HCT116 (cell line): Measurements from ENCODE around the gene RPRD1B. TPM values are rescaled to one million over a fixed set of nuclear protein-coding genes. Genes with fewer than 3 reads are reported as not detected.

Experiments
- ATAC-seq: fragments of 200-7000 bp; cut with Tn5 transposase; 2 replicates; pipeline ENCODE4 v1.9.1; 2020; ENCODE audit warnings: mild to moderate bottlenecking, moderate library complexity
- BruUV-seq: library from RNA; stranded (reverse); fragments of 400-500 nt; replicated peaks from 2 replicates; lab custom pipeline; 2021; lab: Mats Ljungman, UMichigan
- CTCF ChIA-PET: fragments of 300-600 bp; sonication (Branson Sonifier 250); formaldehyde crosslinking; loops from one replicate; lab custom pipeline; 2021; ENCODE audit warnings: antibody characterized with exemption; lab: Charles Lee
- POLR2A ChIA-PET: fragments of 300-600, 350-600 bp; sonication (Branson Sonifier 250); formaldehyde crosslinking; loops from one replicate; lab custom pipeline; 2021; ENCODE audit warnings: antibody characterized with exemption; lab: Charles Lee
- RAD21 ChIA-PET, 2 experiments: fragments of 300-600 bp; sonication (Branson Sonifier 250); formaldehyde crosslinking; loops; one replicate each; lab custom pipeline; 2023; ENCODE audit warnings: low total read pairs in 2 of 2; ENCODE audit not compliant: uncharacterized antibody in 2 of 2, unreplicated experiment in 2 of 2, low non-redundant PET in 1 of 2; lab: Charles Lee
- DNase-seq: peaks from one replicate; pipeline ENCODE4 v3.0.0-alpha.2; 2010; ENCODE audit warnings: low read depth, low spot score
- H2AFZ ChIP-seq: fragments of 200-600 bp; shearing (Covaris generic), sonication (generic); 2 replicates; pipeline ENCODE4 v1.6.1; 2017; ENCODE audit warnings: low read depth, mixed run types, mixed read lengths, antibody characterized with exemption, low read length; ENCODE audit not compliant: poor library complexity, severe bottlenecking
- H3K27ac ChIP-seq: 2 replicates; pipeline ENCODE4 v1.5.1; 2012; ENCODE audit warnings: low read depth, low read length
- H3K27me3 ChIP-seq: fragments of 200-600 bp; sonication (generic); 2 replicates; pipeline ENCODE4 v1.6.1; 2016; ENCODE audit warnings: mixed run types, low read length, mixed read lengths; ENCODE audit not compliant: insufficient read depth
- H3K36me3 ChIP-seq, 2 experiments: fragments of 200-500 bp in 1 of 2; fragments of 200-600 bp in 1 of 2; sonication (Bioruptor generic) in 1 of 2; sonication (generic) in 1 of 2; 2 replicates each; pipeline versions ENCODE4 v1.5.1 to v1.6.1; 2014 to 2016; ENCODE audit warnings: low read length in 2 of 2, inconsistent platforms in 1 of 2, mixed read lengths in 1 of 2, mixed run types in 1 of 2; ENCODE audit not compliant: insufficient read depth in 2 of 2, control insufficient read depth in 1 of 2
- H3K4me1 ChIP-seq, 2 experiments: fragments of 200-600 bp in 1 of 2; sonication (generic) in 1 of 2; 2 replicates each; pipeline versions ENCODE4 v1.5.1 to v1.6.1; 2012 to 2017; ENCODE audit warnings: low read length in 2 of 2, inconsistent platforms in 1 of 2, mild to moderate bottlenecking in 1 of 2, mixed read lengths in 1 of 2, mixed run types in 1 of 2, moderate library complexity in 1 of 2; ENCODE audit not compliant: insufficient read depth in 2 of 2, control insufficient read depth in 1 of 2
- H3K4me2 ChIP-seq: fragments of 200-600 bp; sonication (generic); 2 replicates; pipeline ENCODE4 v1.6.1; 2017; ENCODE audit warnings: mixed run types, low read length, mixed read lengths
- H3K4me3 ChIP-seq, 2 experiments: fragments of 200-600 bp in 1 of 2; sonication (generic) in 1 of 2; replicated peaks in 1 of 2; 2 replicates each; pipeline ENCODE4 v1.5.1; 2011 to 2016; ENCODE audit warnings: low read length in 2 of 2, control low read depth in 1 of 2, low read depth in 1 of 2, mild to moderate bottlenecking in 1 of 2, mixed read lengths in 1 of 2, mixed run types in 1 of 2
- H3K79me2 ChIP-seq: fragments of 200-600 bp; sonication (generic); 2 replicates; pipeline ENCODE4 v1.6.1; 2017; ENCODE audit warnings: mild to moderate bottlenecking, mixed run types, low read length, moderate library complexity, mixed read lengths; ENCODE audit not compliant: insufficient read depth
- H3K9ac ChIP-seq: fragments of 200-600 bp; sonication (generic); 2 replicates; pipeline ENCODE4 v1.6.1; 2016; ENCODE audit warnings: low read length, mixed read lengths
- H3K9me2 ChIP-seq: fragments of 200-600 bp; sonication (generic), shearing (Covaris generic); 2 replicates; pipeline ENCODE4 v1.6.1; 2017; ENCODE audit warnings: mixed run types, mild to moderate bottlenecking, moderate library complexity; ENCODE audit not compliant: insufficient read depth
- H3K9me3 ChIP-seq, 2 experiments: fragments of 200-500 bp in 1 of 2; fragments of 200-600 bp in 1 of 2; sonication (Bioruptor generic) in 1 of 2; sonication (generic) in 1 of 2; 2 replicates each; pipeline ENCODE4 v1.6.1; 2014 to 2017; ENCODE audit warnings: low read length in 2 of 2, mixed read lengths in 2 of 2, inconsistent platforms in 1 of 2, low read depth in 1 of 2, mild to moderate bottlenecking in 1 of 2, mixed run types in 1 of 2, moderate library complexity in 1 of 2; ENCODE audit not compliant: control insufficient read depth in 1 of 2, insufficient read depth in 1 of 2
- H4K20me1 ChIP-seq: fragments of 200-600 bp; sonication (generic), shearing (Covaris generic); 2 replicates; pipeline ENCODE4 v1.6.1; 2017; ENCODE audit warnings: mixed run types, mild to moderate bottlenecking, moderate library complexity; ENCODE audit not compliant: insufficient read depth
- CBX3 ChIP-seq: IDR thresholded peaks from 2 replicates; pipeline ENCODE4 v1.6.1; 2012; ENCODE audit warnings: low read depth
- CEBPB ChIP-seq: IDR thresholded peaks from 2 replicates; pipeline ENCODE4 v1.6.1; 2012; ENCODE audit warnings: low read depth
- CTCF ChIP-seq, 3 experiments: fragments of 200-600 bp in 1 of 3; sonication (generic) in 1 of 3; IDR thresholded peaks in 2 of 3; conservative IDR thresholded peaks in 1 of 3; 2 replicates each; pipeline ENCODE4 v1.5.1; 2012 to 2017; ENCODE audit warnings: low read depth in 2 of 3, low read length in 2 of 3, antibody characterized with exemption in 1 of 3, borderline replicate concordance in 1 of 3, control low read depth in 1 of 3, mild to moderate bottlenecking in 1 of 3, mixed read lengths in 1 of 3, mixed run types in 1 of 3, moderate library complexity in 1 of 3; ENCODE audit not compliant: insufficient read depth in 1 of 3
- EGR1 ChIP-seq: IDR thresholded peaks from 2 replicates; pipeline ENCODE4 v1.6.1; 2012; ENCODE audit warnings: low read depth
- EZH2 ChIP-seq: fragments of 200-600 bp; sonication (generic); IDR thresholded peaks from 2 replicates; pipeline ENCODE4 v1.6.1; 2017; ENCODE audit warnings: antibody characterized with exemption, mixed run types
- EZH2phosphoT487 ChIP-seq: fragments of 200-600 bp; IDR thresholded peaks from 2 replicates; pipeline ENCODE4 v1.6.1; 2018; ENCODE audit warnings: antibody characterized with exemption, borderline replicate concordance
- FOSL1 ChIP-seq: IDR thresholded peaks from 2 replicates; pipeline ENCODE4 v1.6.1; 2012; ENCODE audit warnings: low read depth
- JUND ChIP-seq: IDR thresholded peaks from 2 replicates; pipeline ENCODE4 v1.6.1; 2012
- POLR2A ChIP-seq: IDR thresholded peaks from 2 replicates; pipeline ENCODE4 v1.7.0; 2011; ENCODE audit warnings: borderline replicate concordance; ENCODE audit not compliant: insufficient read depth, insufficient read length; ENCODE audit errors: extremely low read depth
- POLR2AphosphoS5 ChIP-seq: IDR thresholded peaks from 2 replicates; pipeline ENCODE4 v1.6.1; 2011; ENCODE audit warnings: mild to moderate bottlenecking, low read depth, low read length, moderate library complexity
- SIN3A ChIP-seq: IDR thresholded peaks from 2 replicates; pipeline ENCODE4 v1.6.1; 2012; ENCODE audit warnings: low read depth
- SP1 ChIP-seq: IDR thresholded peaks from 2 replicates; pipeline ENCODE4 v1.6.1; 2012; ENCODE audit warnings: low read depth
- SRF ChIP-seq: IDR thresholded peaks from 2 replicates; pipeline ENCODE4 v1.6.1; 2012; ENCODE audit warnings: low read depth
- TCF7L2 ChIP-seq: IDR thresholded peaks from 2 replicates; pipeline ENCODE4 v1.7.0; 2011; ENCODE audit warnings: borderline replicate concordance, inconsistent platforms; ENCODE audit not compliant: insufficient read depth, insufficient read length; ENCODE audit errors: extremely low read depth
- ZNF274 ChIP-seq: fragments of 200-500 bp; sonication (Bioruptor generic); IDR thresholded peaks from 2 replicates; pipeline ENCODE4 v1.6.1; 2014; ENCODE audit warnings: mild to moderate bottlenecking, low read depth, low read length, inconsistent platforms
- intact Hi-C: fragments of 100-400 bp; cut with micrococcal nuclease; formaldehyde crosslinking; loops from 2 replicates; pipeline ENCODE4 v1.10.0; 2022
- total RNA-seq: library from RNA; stranded (reverse); gene quantifications from one replicate; pipeline ENCODE4 v1.2.1, GENCODE V29; 2021; ENCODE audit not compliant: unreplicated experiment
- TF ChIP-seq, protein P1 (sequence below): IDR thresholded peaks from 2 replicates; pipeline ENCODE4 v1.6.1; 2012
- TF ChIP-seq, protein P2 (sequence below): IDR thresholded peaks from 2 replicates; pipeline ENCODE4 v1.6.1; 2012; ENCODE audit warnings: low read depth

The RPRD1B gene
- total RNA-seq, 1 experiment from 2014 or later: 30.7 TPM

DNA sequence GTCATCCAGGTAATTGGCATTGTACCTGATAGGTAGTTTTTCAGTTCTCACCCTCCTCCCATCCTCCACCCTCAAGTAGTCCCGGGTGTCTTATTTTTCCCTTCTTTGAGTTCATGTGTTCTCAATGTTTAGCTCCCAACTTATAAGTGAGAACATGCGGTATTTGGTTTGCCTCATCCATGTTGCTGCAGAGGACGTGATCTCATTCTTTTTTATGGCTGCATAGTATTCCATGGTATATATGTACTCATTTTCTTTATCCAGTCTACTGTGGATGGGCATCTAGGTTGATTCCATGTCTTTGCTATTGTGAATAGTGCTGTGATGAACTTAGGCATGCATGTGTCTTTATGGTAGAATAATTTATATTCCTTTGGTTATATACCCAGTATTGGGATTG lies 45.8 kb downstream of the RPRD1B start (continued):
- no peak for TF ChIP-seq CTCF (IDR thresholded peaks at IDR 0.05 in 2 of 3, conservative IDR thresholded peaks at IDR 0.05 in 1 of 3; ENCODE audit: borderline replicate concordance in 1 of 3, insufficient read depth in 1 of 3, low read depth in 2 of 3, low read length in 2 of 3)
- TF ChIP-seq, protein P1, sequence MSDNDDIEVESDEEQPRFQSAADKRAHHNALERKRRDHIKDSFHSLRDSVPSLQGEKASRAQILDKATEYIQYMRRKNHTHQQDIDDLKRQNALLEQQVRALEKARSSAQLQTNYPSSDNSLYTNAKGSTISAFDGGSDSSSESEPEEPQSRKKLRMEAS: no peak
- TF ChIP-seq SP1: no peak
- TF ChIP-seq TCF7L2: no peak
- TF ChIP-seq JUND: no peak
- TF ChIP-seq, all 23 proteins: peak for 0

DNA sequence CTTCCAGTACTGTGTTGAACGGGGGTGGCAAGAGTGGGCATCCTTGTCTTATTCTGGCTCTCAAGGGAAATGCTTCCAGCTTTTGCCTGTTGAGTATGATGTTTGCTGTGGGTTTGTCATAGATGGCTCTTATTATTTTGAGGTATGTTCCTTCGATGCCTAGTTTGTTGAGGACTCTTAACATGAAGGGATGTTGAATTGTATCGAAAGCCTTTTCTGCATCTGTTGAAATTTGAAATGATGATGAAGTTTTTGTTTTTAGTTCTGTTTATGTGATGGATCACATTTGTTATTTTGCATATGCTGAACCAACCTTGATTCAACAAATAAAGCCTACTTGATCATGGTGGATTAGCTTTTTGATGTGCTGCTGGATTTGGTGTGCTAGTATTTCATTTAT lies 48.0 kb downstream of the RPRD1B start:
- Histone ChIP-seq H3K36me3 (peaks cover 3 to 6% of the 10 kb centered on the region in 2 experiments; a peak in 2 of 4 replicates), H3K9me3 (no peaks in the 10 kb centered on the region), H3K4me3 (no peak overlapping the region), H3K27me3 (no peaks in the 10 kb centered on the region), H2AFZ (no peak overlapping the region), H3K9me2 (no peaks in the 10 kb centered on the region), H3K4me1 (no peaks in the 10 kb centered on the region), H3K79me2 (peaks cover 38% of the 10 kb centered on the region), H4K20me1 (no peaks in the 10 kb centered on the region), H3K9ac (no peak overlapping the region), H3K4me2 (no peak overlapping the region), H3K27ac (no peak overlapping the region)
- intact Hi-C loops: no loop called here
- no TSS peak for BruUV-seq
- TF ChIP-seq SRF (no peak), POLR2A (no peak), TCF7L2 (no peak), EZH2phosphoT487 (no peak), CBX3 (no peak), ZNF274 (no peak), POLR2AphosphoS5 (no peak), SP1 (no peak), CEBPB (no peak), FOSL1 (no peak), JUND (no peak), CTCF (IDR thresholded peaks at IDR 0.05 in 2 of 3, conservative IDR thresholded peaks at IDR 0.05 in 1 of 3; ENCODE audit: borderline replicate concordance in 1 of 3, insufficient read depth in 1 of 3, low read depth in 2 of 3, low read length in 2 of 3) (no peak), EGR1 (no peak), EZH2 (no peak), SIN3A (no peak)
- TF ChIP-seq, protein P2, sequence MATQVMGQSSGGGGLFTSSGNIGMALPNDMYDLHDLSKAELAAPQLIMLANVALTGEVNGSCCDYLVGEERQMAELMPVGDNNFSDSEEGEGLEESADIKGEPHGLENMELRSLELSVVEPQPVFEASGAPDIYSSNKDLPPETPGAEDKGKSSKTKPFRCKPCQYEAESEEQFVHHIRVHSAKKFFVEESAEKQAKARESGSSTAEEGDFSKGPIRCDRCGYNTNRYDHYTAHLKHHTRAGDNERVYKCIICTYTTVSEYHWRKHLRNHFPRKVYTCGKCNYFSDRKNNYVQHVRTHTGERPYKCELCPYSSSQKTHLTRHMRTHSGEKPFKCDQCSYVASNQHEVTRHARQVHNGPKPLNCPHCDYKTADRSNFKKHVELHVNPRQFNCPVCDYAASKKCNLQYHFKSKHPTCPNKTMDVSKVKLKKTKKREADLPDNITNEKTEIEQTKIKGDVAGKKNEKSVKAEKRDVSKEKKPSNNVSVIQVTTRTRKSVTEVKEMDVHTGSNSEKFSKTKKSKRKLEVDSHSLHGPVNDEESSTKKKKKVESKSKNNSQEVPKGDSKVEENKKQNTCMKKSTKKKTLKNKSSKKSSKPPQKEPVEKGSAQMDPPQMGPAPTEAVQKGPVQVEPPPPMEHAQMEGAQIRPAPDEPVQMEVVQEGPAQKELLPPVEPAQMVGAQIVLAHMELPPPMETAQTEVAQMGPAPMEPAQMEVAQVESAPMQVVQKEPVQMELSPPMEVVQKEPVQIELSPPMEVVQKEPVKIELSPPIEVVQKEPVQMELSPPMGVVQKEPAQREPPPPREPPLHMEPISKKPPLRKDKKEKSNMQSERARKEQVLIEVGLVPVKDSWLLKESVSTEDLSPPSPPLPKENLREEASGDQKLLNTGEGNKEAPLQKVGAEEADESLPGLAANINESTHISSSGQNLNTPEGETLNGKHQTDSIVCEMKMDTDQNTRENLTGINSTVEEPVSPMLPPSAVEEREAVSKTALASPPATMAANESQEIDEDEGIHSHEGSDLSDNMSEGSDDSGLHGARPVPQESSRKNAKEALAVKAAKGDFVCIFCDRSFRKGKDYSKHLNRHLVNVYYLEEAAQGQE: no peak
- CTCF ChIA-PET: interaction anchor here (0.6 to 2.3 kb wide), 2 partner anchors 8 to 76 kb away, joined by 4 to 13 read pairs; no protein-coding TSS in a partner anchor
- RAD21 ChIA-PET: no interaction called here
- ATAC-seq: no peak
- POLR2A ChIA-PET: no interaction called here
- no peak for DNase-seq
